GM21619 (cell line): ENCODE measurements around the gene SAXO2.
A peak's percentile ranks its signal among the peaks of the same experiment; 100 is the strongest.
"Not testable (repeated sequence)": the region's sequence is repeated elsewhere in the genome, so short reads cannot be mapped to it uniquely, and the experiment has no call there.

ENCODE experiments used
- ATAC-seq: cut with Tn5 transposase; IDR thresholded peaks from one replicate; pipeline ENCODE4 v1.9.1; 2021; ENCODE audit not compliant: unreplicated experiment

SAXO2 gene

DNA sequence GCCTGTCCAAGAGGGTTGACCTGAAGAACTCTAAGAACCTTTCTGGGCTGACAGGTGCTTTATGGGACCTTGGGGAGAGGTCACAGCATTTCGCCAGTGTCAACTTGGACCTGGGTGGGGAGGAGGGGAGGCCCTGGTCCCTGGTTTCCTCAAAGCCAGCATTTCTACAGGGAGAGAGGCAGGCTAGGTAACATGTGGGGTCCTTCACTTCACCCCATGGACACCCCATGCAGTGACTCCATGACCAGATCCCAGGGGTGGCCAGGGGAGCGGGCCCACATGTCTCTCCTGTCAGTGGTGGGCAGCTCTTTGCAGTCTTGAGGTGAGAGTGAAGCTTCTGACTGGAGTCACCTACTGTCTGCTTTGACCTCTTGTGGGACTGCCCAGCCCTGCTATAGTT, 50.8 kb downstream of the SAXO2 start:
- ATAC-seq: no peak

DNA sequence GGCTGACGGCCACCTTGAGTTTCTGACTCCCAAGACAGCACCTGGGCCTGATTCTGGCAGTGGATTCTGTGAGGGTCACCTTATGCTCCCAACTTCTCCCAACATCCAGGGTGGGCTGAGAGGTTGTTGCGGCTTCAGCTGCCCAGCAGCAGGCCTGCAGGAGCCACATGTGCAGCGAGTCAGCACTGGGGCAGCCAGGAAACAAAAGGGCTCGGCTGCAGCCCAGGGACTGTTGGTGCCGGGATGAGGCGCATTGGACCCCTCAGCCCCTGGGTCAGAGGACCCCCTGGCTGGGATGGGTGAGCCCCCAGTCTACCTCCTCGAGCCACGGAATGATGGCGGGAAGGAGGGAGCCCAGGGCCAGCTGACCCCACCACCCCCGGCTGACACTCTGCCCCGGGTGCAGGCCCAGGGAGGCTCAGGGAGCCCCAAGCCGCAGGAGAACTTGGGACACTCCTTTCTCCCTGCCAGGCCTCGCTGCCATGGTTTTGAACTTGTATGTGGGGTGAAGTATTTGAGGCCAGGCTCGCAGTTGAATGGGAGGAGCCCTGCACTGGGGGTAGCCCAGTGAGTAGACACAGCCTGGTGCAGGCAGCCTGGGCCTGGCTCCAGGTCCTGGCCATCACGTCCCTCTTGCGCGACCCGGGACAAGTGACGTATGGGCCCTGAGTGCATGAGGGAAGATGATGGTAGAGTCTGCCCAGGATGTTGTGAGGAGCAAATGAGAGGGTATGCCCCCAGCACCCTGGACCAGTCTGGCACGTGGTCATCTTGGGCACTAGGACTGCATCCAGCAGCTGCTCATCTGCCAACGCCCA, 51.5 kb downstream of the SAXO2 start:
- not testable (repeated sequence) for ATAC-seq

DNA sequence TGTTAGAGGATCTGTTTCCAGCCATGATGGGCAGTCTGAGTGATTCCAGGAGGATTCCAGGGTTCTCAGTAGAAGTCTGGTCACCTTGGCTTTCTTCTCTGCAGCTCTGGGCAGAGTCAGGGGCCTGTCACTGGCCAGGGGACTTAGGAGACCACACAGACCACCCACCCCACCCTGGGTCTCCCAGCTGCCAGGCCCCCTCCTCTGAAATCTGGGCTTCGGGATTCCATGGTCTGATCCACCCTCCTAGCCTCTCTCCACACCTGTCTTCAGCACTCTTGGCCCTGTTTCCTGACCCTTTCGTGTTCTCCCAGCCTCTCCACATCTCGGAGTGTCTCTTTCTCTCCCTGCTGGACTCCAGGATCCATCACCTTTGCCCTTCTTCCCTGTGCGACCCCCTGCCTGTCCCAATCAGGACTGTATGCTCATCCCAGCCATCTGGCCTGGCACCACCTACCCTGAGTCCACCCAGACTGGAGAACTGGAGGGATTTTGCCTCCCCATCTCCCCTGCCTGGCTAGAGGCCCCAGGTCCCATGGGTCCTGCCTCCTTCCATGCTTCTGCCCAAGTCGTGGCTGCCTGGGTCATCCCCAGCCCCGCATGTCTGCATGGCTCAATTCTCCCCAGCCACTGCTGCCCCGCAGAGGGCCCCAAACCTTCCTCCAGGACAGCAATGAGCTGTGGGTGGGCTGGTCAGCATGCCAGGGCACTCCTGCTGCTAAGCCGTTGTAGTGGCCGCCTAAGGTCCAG, 52.3 kb downstream of the SAXO2 start:
- ATAC-seq: no peak

DNA sequence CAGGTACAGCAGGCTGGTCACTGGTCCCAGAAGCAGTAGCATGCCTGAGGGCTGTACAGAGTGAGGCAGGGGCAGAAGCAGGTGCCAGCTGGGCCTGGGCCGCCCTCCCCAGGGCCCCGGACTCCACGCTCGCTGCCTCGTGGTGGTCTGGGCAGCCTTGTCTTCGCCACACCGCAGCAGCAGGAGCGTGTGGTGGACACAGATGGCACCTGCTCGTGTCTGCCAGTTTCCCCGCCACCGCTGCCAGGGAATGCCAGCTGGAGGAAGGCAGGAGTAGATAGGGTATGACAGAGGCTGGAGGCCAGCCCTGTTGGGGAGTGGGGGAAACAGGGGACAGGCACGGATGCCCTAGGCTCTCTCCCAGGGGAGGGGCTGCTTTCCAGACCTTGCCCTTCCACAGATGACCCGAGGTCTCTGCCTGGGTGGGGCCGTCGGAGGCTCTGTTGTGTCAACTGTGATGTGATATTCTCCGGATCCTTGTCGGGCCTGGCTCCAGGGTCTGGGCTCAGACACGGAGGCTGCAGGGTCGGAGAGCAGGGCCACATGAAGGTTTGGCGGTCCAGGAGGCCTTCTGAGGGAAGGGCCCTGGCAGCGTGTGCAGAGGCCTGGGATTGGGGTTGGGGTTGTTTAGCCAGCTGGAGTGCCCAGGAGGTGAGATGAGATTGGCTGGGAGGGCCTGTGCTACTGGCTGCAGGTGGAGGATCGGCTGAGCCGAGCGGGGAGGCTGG, 53.1 kb downstream of the SAXO2 start:
- no peak for ATAC-seq

DNA sequence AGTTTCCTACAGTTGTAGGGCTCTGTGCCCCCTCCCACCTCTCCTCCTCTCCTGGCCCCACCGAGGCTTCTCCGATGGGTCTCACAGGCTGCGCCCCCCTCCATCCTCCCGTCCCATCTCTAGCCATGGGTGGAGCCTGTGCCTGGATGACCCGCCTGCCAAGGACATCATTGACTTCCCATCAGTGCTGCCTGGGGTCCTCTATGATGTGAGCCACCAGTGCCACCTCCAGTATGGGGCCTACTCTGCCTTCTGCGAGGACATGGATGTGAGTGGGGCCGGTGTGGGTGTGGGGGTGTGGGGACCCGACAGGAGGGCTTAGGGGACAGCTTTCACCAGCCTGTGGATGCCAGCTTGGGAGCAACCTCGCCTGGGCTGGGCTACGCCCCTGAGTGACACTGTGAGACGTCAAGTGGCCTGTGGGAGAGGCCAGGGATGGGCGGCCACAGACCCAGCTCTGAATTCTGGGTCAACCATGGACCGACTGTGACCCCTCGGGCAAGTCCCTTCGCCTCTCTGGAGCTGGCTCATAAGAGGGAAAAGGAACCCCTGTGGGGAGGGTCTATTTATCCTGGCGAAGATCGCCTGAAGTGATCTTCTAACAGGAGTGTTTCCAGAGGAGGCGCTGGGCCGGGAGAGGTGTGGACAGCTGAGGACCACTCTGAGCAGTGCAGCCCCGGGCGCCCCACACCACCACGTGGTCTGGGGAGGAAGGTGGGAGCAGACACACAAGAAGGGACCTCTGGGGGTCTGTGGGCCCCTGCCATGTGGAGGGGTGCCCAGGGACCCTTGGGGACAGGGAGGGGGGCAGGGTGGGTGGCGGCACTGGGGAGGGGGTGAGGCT, 53.9 kb downstream of the SAXO2 start:
- not testable (repeated sequence) for ATAC-seq

DNA sequence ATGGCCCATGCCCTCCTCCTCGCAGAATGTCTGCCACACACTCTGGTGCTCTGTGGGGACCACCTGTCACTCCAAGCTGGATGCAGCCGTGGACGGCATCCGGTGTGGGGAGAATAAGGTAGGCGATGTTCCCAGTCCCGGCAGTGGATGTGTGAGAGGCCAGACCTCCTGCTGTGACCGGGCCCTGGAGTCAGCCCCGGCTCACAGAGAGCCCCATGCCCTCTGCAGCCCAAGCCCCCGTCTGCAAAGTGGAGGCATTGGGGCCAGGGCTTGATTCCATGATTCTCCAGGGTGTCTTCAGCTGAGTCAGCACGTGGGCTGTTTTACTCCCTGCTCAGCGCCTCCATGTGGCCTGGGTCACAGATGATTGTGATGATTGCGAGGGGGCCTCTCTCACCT, 54.5 kb downstream of the SAXO2 start:
- ATAC-seq: no peak

DNA sequence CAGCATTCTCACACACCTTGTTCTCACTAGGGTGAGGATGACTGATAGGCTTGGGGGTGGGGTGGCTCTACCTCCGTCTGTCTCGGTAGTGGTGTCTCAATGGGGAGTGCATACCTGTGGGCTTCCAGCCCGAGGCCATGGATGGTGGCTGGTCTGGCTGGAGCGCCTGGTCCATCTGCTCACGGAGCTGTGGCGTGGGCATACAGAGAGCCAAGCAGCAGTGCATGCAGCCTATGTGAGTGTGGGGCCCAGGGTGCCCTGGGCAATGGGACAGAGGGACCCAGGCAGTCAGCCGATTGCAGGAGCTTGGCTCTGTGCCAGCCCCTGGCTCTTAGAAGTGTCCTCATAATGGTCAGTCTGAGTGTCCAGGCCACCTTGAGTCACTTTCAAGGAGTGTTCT, 54.9 kb downstream of the SAXO2 start:
- not testable (repeated sequence) for ATAC-seq

DNA sequence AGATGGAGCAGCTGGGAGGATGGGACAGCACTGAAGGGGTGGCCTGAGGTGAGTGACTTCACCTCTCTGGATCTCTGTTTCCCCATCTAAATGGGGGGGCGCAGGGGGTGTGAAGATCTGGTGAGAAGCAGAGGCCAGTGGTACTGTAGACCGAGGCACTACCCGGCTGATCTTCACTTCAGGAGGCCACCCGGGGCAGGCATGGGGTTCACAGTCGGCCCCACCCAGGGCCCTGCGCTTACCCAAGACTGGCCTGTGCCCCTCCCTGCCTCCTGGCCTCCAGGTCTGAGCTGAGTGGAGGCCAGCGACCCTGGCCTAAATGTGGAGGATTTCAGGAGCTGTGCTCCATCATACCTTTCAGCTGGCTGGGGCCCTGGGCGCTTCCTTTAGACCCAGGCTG, 55.7 kb downstream of the SAXO2 start:
- not testable (repeated sequence) for ATAC-seq

DNA sequence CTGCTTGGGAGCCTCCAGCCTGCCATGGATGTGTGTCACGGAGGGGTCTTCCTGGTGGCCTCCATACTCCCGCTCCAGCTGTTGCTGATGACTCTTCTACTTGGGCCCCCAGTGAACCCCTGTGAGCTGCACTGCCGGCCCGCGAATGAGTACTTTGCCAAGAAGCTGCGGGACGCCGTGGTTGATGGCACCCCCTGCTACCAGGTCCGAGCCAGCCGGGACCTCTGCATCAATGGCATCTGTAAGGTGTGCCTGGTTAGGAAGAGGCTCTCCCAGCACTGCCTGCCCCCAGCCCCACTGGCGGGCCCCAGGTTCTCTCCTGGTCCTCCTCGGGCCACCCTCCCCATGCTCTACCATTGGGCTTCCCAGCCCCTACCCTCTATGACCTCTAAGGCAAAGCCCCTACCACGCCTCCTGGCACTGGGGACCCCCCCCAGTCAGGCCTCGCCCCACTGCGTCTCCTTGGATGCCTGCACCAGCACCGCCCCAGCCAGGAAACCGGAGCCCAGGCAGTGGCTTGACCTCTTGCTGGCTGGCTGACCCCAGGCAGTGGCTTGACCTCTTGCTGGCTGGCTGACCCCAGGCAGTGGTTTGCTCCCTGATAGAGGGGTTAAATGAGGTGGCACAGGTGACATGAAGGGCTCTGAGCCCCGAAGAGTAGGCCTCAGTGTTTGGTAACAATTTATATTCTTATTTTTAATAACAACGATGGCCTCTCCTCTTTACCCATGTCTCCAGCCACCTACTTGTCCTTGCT, 57.1 kb downstream of the SAXO2 start:
- ATAC-seq: not testable (repeated sequence)

DNA sequence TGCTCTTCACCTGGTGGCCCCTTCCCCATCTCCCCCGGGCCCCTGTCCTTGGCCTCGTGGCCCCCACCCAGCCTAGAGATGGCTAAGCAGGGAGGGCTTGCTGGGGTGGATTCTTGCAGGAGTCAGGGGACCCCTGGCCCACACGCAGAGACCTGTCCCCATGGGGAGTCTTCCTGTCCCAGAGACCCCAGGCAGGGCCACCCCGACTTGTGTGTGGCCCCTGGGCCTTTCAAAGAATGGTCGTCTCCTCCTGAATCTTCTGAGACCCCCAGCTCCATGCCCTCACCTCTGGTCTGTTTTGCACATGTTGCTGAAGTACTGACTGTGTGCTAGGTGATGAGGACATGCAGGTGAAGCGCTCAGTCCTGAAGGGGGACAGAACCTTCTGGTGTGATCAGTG, 58.2 kb downstream of the SAXO2 start:
- not testable (repeated sequence) for ATAC-seq

DNA sequence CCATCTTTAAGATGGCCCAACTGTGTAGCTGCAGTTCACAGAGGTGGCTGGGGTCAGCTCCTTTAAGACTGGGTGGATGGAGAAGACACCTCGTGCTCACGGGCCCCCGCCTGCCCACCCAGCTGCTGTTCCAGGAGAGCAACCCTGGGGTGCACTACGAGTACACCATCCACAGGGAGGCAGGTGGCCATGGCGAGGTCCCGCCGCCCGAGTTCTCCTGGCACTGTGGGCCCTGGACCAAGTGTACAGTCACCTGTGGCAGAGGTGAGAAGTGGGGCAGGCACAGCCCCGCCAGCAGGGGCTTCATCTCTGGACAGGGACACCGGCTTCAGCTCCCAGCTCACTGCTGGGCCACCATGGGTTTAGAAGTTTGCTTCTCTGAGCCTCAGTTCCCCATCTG, 59.9 kb downstream of the SAXO2 start:
- not testable (repeated sequence) for ATAC-seq

DNA sequence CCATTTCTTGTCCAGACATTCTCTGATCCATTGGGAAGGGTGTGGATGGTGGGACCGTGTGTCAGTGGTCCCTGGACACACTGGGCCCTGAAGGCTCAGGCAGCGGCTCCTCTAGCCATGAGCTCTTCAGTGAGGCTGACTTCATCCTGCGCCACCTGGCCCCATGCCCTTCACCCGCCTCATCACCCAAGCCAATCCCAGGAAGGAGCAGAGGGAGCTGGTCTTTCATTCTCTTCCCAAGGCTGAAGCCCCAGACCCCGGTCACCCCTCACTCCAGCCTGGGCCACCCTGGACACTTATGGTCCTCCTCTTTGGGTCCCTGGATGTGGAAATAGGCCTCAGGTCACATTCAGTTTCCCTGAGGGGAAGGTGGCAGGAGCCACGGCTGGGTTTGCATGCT, 62.2 kb downstream of the SAXO2 start:
- not testable (repeated sequence) for ATAC-seq

DNA sequence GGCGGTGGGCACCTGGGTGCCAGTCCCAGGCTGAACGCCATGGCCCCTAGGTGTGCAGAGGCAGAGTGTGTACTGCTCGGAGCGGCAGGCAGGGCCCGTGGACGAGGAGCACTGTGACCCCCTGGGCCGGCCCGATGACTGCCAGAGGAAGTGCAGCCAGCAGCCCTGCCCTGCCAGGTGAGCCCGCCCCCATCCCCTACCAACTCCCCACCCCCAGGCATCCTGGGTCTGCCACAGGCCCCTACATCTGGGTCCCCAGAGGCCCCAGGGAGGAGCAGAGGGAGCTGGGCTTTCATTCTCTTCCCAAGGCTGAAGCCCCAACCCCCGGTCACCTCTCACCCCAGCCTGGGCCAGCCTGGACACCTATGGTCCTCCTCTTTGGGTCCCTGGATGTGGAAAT, 63.0 kb downstream of the SAXO2 start:
- ATAC-seq: not testable (repeated sequence)

DNA sequence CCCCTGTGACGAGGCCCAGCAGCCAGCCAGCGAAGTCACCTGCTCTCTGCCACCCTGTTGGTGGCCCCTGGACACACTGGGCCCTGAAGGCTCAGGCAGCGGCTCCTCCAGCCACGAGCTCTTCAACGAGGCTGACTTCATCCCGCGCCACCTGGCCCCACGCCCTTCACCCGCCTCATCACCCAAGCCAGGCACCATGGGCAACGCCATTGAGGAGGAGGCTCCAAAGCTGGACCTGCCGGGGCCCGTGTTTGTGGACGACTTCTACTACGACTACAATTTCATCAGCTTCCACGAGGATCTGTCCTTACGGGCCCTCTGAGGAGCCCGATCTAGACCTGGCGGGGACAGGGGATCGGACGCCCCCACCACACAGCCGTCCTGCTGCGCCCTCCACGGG, 64.3 kb downstream of the SAXO2 start:
- ATAC-seq: not testable (repeated sequence)

DNA sequence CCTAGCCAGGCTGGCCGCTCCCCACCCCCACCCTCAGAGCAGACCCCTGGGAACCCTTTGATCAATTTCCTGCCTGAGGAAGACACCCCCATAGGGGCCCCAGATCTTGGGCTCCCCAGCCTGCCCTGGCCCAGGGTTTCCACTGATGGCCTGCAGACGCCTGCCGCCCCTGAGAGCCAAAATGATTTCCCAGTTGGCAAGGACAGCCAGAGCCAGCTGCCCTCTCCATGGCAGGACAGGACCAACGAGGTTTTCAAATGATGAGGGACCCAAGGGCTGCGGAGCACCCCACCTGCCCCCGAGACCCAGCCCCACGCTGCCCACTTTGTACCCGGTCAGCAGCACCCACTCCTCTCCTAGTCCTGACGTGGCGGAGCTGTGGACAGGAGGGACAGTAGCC, 64.8 kb downstream of the SAXO2 start:
- not testable (repeated sequence) for ATAC-seq

DNA sequence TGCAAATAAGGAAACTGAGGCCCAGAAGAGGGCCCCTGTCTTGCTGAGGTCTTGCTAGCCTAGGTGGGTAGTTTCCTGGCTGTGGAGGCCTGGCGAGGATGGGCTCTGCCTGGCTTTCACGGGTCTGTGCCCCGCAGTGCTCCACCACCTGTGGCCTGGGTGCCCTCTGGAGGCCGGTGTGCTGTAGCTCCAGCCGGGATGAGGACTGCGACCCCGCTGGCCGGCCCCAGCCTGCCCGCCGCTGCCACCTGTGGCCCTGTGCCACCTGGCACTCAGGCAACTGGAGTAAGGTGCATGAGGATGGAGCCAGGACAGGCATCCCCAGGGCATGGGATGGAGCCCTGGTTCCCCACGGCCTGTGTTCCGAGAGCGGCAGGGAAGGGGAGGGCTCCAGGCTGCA, 66.4 kb downstream of the SAXO2 start:
- ATAC-seq: not testable (repeated sequence)

DNA sequence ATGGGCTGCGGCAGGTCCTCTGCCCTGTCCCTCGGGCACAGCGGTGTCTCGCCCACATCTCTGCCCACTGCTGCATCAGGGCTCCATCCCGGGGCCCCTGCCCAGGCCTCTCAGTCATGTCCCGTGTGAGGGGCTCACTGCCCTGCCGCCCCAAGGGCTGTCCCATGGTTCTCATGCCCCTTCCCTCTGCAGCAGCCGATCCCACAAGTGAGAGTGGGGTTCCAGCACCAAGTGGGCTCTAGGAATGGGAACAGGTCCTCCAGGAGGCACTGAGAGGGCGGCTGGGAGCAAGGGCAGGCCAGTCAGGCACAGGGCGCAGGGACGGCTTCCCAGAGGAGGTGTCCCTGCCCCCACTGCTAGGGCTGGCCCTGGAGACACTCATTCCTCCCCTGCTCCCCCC, 68.3 kb downstream of the SAXO2 start:
- ATAC-seq: not testable (repeated sequence)

DNA sequence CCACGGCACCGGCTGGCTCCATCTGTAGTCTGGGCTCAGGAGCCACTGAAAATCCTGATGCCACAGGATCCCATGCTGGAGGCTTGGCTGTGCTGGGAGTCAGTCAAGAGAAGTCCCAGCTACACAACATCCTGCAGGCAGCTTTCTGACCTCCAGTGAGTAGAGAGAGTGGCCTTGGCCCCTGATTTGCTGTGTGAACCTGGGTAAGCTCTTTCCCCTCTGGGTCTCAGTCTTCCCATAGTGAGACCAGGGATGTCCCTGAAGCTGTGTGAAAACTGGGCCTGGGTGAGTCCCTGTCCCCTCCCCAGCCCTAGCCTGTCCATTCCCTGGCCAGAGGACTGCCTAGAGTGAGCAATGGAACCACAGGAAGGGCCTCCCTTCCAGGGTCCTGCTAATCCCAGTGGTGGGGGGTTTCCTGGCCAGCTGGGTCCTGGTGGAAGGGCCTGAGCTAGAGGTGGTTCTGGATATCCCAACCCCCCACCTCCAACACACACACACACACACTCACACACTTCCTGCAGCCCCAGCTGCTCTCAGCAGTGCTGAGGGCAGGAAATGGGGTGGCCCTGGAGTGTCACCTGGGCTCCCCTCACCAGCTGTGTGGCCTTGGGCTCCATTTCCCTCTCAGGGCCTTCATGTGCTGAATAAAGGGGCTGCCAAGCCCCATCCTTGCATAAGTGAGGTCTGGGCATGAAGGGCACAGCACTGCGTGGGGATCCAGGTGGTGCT, 69.1 kb downstream of the SAXO2 start:
- peak; percentile 67 for ATAC-seq
